Activated CD4-positive, alpha-beta T cell treated with anti-CD3 and anti-CD28 coated beads, Interleukin-2, amount 50 U/mL, for 16 hours (primary cell): ENCODE measurements around the gene SLC38A2.

ENCODE experiments used
- DNase-seq: peaks from one replicate; pipeline ENCODE4 v3.0.0-alpha.2; 2020

SLC38A2 gene

DNA sequence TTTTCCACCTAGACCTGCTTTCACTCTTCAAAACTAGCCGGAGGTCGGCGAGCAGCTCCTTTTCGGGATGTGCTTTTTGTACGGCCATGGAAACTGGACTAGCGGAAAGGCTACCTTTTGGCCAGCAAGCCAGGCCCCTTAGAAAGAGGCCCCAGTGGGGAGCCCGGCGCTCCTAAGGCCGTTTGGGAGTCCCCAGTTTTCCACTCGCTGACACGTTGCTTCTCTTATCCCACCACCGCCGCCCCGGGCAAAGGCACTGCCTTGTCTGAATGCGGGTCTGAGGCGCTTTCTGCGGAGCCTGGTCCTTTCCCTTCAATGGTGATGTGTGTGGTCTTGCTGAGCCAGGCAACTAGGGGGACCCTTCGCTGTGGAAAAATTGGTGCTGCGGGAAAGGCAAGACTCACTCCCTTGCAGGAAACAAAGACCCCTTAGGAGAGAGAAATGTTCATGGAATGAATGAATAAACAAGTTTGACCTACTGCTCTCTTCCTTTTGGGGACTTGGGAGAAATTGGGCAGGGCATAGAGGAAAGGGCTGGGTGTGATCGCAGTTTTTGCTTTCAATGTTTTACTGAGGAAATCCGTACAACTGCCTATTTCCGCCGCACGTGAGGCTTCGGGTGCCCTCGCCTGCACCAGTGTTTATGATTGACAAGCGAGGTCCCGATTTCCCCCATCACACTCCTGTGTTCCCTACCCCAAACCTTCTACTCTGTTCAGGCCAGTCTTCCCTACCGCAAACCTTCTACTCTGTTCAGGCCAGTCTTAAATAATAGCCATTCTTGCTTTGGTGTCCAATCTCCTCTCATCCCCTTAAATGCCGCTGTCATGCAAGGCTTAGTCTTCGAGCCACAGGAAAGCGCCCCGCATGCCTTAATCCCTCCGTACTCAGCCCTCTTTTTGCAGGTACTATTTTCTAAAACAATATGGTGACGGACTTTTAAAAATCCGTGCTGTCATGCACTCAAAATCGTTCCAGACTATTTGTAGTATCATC is 1.0 kb upstream of the SLC38A2 start:
- peak; percentile 58 for DNase-seq

DNA sequence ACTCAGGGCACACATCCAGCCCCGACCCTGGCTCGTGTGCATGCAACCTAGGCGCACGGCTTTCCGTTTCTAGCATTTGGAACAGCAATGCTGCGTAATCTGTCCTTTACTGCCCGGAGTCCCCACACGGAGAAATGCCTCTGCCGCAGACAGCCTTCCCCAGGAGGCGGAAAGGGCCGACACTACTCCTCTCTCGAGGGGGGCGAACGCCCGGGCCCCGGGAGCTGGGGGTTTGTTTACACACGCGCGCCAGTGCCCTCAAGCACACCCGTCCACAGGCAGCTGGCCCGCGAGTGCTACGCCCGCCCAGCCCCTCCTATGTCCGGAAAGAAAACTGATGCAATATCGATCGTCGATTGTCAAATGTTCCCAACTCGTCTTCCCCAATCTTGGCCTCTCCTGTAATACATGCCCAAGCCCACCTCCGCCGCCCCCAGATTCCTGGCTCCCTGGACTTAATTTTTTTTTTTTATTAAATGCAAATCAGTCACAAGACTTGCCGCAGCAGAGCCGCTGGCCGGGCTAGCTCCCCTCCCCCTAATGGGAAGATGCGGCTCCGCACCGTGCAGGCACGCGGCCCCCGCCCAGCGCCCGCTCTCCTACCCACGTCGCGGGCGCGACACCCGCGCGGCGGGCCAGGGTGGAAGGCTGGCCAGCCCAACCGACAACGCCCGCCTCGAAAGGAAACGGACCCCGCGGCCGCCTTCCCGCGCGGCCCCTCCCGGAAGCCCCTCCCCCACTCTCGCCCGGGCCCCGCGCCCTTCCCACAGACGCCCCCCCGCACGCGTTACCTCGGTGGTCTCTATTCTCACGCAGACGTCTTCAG is 642 bp downstream of the SLC38A2 start:
- DNase-seq, result peak; percentile 64

DNA sequence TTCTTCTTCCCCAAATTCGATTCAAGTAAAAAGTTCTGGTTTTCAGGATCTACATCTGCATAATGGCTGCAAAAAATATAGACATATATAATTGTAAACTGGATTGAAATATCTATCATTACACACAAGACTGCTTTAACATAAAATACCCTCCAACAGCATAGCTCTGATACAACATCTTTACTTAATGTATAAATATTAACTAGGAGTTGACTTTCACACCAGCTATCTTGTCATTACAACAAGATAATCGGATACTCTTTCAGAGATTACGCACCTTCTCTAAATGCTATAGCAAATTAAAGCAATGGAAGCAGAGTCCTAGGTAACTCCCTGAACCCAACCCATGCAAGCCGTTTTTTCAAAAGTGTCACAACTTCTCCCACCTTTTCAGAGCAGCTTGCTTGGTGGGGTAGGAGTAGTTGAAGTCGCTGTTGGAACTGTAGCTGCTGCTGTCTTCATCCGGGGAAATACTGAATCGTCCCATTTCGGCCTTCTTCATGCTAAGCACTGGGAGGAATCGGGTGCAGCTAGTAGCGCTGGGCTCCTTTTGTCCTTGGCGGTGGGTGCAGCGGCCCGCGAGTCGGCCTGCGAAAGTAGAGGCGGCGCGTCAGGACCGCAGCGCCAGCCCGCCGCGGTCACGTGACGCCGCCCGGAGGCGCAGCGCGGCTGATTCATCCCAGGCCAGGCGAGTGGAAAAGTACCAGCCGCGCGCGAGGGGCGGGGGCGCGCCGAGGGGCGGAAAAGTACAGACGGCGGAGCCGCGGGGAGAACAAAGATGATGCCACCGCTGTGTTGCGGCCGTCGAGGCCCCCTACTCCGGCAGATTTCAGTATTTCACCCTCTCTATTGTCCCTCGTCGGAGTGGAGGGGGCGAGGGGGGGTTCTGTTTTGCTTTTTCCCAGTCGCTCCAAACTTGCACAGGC is 1.5 kb downstream of the SLC38A2 start:
- DNase-seq, result peak; percentile 92

DNA sequence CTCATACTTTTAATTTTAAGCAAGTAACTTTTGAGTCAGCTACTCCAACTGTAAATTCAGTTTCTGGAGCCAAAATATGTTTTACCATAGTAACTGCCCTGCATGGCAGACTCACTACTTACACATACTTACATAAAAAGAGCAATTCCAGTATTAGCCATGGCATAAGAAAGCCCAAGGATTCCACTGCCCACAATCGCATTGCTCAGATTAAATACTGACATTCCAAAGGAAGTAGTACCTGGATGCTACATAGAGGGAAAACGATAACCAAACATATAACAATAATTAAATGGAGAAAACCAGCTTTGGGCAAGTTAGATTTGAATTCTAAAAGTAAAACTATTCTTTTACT is 2.2 kb downstream of the SLC38A2 start:
- no peak for DNase-seq

DNA sequence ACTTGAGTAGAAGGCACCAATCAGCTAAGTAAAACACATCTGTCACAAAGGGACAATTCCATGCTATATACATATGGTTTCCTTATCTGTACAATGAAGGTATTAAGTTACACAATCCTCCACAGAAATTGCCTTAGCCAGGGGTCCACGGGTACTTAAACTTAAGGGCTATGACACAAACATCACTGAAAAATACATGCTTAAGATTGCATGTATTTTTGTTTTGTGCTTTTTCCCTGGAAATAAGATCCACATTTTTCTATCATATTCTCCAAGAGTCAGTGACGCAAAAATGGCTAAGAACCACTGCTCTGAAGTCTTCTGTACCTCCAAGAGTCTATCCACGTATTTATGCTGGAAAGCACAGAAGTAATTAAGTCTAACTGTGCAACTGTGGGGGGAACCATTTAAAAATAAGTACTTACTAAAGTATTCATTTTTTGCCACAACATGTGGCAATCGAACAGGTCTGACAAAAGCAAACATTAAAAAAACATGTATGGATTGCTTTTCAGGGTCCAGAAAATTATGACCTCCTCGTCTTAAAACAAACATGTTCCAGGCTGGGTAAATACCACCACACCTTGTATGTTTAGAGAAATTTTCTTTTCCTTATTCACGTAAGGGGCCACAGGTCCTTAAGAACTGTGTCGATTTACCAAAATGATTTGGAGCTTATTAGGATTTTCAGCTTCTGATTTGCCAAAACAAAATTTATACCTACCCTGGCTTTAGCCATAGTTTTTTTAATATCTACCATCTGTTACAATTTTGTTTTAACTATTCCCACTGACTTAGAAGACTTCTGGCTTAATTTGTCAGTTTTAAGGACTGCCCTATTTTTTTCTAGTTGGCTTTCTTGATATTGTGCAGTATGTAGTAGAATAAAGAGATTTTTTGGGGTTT is 2.8 kb downstream of the SLC38A2 start:
- no peak for DNase-seq

DNA sequence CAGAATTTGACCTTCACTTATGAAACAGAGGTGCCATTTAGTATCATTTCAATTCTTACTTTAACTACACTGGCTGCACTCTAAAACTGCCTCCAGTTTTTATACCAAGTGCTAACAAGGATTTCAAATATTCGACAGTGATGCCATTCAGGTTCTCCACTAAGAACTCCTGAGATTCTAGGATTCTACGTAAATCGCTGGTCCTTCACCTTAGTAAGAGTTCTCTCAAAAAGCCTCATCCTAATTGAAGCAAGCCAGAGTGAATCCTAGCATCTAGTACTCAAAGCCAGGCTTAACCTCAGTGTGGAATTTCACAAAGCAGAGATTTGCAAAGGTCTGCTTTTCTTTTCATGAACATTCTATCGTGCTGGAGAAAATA is 3.5 kb downstream of the SLC38A2 start:
- no peak for DNase-seq

DNA sequence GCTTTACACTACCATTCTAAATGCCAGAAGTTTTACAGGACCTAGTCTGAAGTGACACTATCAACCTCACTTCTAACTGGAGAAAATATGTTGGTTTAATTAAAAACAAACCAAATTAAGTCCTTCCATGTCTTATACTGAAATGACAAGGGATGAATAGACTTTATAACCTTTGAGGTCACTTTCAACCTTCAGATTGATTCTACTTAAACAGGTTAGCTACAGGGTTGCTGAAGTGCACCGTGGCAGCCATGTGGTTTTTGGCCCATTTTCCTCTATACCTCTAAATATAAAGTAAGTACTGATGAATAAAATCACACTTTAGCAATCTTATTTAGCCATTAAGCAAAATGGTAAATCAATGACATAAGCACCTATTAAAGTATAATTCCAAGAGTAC is 3.9 kb downstream of the SLC38A2 start:
- no peak for DNase-seq

DNA sequence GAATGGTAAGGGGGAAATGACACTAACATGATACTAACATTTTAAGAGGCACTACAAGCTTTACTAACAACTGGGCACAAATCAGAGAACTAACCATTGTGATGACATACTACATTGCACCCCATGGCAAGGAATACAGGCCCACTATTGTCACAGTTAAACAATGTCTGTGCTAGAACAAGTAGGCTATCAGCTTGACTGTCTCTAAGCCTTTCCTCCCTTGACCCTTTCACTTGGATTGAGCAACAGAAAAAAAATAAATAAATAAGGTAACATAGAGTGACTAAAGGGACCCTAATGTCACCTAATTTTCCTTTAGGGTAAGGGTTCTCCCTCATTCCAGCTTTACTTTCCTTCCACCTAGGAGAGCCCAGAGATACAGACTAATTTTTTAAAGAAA is 4.4 kb downstream of the SLC38A2 start:
- no peak for DNase-seq

DNA sequence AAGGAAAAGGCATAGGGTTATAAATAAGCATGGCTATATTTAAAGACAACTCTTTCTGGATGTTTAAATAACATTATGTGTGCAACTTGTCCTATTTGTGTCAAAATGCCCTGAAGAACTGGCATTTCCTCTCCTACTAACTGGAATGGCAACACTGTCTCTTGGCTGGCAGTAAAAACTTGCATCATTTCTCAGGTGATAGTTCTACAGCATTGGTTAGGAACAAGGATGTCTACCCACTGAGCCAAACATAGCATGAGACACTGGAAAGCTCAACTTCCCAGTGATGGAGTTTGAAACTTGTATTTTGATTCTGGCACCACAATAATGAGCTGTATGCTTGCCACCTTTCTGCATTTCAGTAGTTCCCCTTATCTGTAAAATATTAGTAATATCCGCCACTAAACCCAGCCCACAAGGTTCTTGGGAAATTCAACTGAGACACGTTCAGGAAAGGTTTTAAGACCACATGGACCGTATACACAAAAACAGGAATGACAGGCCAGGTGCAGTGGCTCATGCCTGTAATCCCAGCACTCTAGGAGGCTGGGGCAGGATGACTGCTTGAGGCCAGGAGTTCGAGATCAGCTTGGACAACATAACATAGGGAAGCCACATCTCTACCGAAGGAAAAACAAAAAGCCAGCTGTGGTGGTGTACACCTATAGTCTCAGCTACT is 5.1 kb downstream of the SLC38A2 start:
- DNase-seq, result no peak

DNA sequence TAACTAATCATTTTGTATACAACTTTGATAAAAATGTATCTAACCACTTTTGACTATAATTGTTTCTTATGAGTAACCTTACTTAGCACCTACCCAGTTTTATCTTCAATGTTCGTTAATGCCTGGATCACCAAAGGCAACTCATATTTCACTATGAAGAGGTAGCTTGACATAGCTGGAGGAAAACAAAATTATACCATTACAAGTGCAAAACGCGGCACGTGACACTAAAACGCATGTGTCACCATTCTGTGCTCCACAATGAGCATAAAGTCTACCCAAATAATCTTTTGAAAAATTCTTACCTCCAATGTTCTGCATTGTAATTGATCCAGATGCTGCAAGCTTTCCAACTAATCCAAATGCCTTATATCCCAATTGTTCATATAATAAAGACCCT is 5.8 kb downstream of the SLC38A2 start:
- DNase-seq, result no peak

DNA sequence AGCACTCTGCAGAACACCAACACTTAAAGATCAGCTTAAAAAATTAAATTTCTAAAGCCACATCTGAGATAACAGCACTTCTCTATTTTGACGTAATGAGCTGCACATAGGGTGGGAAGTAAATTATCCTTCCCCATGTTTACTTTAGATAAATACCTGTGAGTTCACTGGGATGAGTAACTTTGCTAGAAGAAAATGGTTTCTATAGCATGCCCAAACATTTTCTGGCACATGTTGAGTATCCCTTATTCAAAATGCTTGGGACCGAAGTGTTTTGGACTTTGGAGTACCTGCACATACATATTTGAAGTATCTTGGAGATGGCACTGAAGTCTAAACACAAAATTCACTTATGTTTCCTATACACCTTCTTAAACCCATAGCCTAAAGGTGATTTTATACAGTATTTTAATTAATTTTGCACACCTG is 6.6 kb downstream of the SLC38A2 start:
- no peak for DNase-seq

DNA sequence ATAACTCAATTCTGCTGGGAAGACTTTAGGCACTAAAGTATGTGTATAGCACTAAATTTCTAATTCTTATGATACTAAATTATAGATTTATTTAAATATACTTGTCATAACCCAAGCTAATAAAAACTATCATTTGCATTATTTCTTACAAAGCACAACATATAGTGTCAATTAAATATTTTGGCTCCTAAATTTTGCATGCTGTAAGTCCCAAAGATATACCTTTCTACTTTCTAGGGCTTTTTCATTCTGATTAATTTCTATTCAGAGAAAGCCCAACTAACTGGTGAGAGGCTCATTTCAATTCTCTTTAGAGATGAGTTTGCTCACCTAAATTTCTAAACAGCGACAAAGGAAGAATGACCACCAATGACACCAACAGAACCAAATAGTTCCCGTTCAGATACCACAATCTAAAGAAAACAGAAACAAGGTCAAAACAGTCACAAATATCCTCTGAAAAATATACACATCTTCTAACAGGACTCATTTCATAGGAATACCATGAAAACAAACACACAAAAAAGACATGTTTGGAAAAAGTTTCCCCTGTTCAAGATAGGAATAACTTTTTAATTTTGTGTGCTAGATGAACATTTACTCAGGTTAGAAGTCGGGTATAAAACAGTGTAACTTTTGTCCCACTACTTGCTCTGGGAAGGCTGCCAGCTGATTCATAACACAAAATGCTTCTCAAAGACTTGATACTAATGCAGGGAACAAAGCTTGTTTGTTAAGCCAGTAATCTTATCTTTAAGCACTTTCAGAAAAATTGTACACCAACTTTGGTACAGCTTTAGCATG is 7.6 kb downstream of the SLC38A2 start:
- no peak for DNase-seq

DNA sequence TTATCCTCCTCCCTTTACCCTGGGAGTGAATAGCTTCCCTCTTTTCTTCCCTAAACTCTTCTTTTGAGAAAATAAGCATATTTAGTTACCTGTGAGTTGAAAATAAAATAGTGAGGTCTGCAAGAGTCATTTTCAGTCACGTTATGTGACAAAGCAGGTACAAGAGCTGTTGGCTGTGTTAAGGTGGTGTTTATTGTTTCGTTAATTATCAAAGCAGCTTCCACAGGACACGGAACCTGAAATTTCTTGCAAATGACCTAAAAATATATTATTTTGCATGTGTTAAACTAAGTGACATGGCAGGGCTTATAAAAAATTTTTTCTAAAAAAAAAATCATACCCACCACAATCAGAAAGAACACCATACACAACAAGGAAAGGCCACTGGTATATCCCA is 8.3 kb downstream of the SLC38A2 start:
- DNase-seq, result no peak

DNA sequence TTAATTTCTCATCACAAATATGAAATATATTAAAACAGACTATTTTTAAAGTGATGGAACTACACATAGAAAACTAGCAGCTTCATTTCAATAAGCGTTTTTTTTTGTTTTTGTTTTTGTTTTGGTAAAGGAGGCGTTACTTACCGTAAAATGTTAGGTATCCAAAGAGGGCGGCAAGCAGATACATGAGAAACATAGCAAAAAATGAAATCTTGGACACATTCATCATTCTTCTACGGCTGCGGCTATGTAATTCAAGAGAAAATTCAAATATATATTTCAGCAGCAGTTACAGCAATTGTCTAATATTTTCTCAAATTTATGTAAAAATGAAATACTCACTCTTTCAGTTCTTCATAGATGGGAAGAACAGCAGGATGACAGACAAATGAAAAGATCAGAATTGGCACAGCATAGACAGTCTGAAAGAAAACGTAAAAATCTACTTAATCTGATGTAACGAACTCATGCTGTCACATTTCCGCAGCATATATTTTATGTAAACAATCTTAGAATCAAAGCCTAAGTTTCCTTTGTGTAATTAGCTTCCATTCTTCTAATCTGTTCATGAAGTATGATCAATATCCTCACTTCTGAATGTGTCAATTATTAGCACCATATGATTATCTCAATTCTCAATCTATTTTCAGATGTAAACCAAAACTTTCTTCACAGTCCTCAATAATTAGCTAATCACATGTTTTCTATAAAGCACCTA is 8.8 kb downstream of the SLC38A2 start:
- no peak for DNase-seq

DNA sequence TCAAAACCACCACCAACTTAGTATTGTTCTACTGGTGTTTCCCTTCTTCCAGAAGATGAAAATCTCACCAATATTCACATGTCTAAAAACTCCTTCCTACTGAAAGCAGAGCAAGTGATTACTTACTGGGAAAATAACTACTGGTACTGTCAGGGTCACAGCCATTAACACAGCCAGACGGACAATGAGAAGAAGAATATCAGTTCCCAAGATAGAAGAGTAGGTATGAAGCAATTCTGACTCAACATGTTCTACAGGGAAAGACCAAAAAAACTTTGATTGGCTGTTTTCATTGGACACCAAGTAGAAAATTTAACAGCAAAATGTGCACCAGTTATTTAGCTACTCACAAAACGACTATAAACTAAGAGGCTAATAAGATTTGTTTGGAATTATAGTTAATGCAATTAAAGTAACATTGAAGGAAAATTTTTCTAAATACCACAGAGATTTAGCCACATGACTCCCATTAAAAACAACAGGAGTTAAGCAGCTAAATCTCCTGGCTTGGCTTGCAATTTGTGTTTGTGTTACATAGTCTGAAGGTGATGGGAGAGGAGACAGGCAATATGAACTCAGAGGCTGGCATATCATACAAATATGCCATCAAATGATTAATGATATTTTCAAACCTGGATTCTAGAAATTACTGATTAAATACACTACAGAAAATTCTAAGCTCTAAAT is 9.5 kb downstream of the SLC38A2 start:
- DNase-seq, result no peak

DNA sequence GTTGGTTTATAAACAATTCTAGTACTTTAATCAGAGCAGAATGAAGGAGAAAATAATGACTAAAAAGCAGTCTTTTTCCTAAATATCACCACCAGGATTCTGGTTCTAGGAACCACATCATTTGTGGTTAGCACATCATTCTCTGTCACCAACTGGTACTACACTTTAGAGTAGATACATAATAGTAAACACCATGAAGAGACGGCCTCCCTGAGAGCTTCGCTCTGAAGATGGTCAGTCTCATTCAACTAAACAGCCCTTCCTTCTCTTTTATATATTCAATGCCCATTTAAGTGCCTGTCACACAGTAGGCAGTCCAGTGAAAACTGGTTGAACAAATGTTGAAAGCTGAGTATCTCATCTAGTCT is 10.9 kb downstream of the SLC38A2 start:
- no peak for DNase-seq

DNA sequence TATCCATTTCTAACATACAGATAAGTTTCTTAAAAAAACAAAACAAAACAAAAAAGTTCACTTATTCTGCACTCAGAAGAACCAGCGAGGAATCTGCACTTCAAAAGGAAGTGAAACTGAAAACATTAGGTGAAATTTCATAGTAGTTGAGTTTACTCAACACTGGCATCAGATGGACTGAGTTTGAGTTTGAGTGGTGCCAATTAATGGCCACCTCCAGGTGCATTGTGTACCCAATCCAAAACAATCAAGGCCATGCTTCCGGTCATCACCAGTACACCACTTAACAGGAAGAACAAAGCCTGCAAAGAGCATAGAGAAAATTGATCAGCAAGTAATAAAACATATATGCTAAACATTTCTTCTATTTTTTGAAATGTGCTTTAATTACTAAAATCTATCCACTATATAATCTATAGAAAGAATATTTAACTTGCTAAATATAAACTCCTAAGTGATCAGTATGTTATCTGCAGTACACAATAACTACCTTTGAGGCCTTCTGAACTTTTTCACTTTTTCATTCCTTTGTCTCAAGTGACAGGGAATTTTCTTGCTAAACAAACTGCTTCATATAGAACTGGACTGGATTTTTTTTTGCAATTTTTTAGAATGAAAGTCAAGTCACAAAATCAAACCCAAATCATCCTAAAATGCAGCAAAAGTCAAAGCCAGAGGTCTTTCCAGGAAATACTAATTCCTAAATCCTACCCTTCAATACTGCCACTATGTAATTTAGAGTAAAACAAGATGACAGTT is 11.5 kb downstream of the SLC38A2 start:
- no peak for DNase-seq

DNA sequence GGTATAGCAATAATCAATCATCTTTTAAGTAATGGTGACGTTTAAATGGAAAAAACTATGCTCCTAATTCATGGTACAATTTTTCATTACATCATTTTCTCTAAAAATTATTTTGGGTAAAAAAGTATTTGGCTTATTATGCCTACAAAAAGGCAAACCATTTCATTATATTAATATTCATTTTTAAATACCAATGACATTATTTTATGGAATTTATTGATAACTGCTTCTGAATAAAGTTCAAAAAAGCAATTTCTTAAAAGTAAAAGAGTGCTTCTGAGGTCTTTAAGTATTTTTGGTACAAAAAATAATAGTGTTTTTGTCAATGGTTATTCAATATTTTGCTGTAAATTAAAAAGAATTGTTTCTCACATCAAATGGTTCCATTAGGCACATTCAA is 12.2 kb downstream of the SLC38A2 start:
- no peak for DNase-seq
